Nephron (organoid): Measurements from ENCODE around the gene SYK.
"Not testable (repeated sequence)": the region's sequence is repeated elsewhere in the genome, so short reads cannot be mapped to it uniquely, and the experiment has no call there.

Experiments
- H3K27ac Mint-ChIP-seq, 3 experiments: 2 replicates each; pipeline ENCODE4 v1.8.0; 2020; ENCODE audit warnings: mixed read lengths in 3 of 3, mild to moderate bottlenecking in 2 of 3, moderate library complexity in 1 of 3
- H3K27me3 Mint-ChIP-seq: 2 replicates; pipeline ENCODE4 v1.8.0; 2021; ENCODE audit warnings: low read depth, mild to moderate bottlenecking, moderate library complexity, mixed read lengths
- H3K36me3 Mint-ChIP-seq: 2 replicates; pipeline ENCODE4 v1.8.0; 2020; ENCODE audit warnings: low read depth, mixed read lengths
- H3K4me1 Mint-ChIP-seq: 2 replicates; pipeline ENCODE4 v1.8.0; 2020; ENCODE audit warnings: mixed read lengths
- H3K4me3 Mint-ChIP-seq, 3 experiments: 2 replicates each; pipeline ENCODE4 v1.8.0; 2020; ENCODE audit warnings: mild to moderate bottlenecking in 3 of 3, mixed read lengths in 3 of 3, moderate library complexity in 2 of 3
- H3K9me3 Mint-ChIP-seq: 2 replicates; pipeline ENCODE4 v1.8.0; 2020; ENCODE audit warnings: mixed read lengths
- TF ChIP-seq, protein P1 (sequence below), 3 experiments: fragments of 200-600 bp; sonication (generic); IDR thresholded peaks; one replicate each; pipeline ENCODE4 v1.5.0; 2021; ENCODE audit warnings: antibody characterized with exemption in 3 of 3; ENCODE audit not compliant: unreplicated experiment in 3 of 3

SYK gene

DNA sequence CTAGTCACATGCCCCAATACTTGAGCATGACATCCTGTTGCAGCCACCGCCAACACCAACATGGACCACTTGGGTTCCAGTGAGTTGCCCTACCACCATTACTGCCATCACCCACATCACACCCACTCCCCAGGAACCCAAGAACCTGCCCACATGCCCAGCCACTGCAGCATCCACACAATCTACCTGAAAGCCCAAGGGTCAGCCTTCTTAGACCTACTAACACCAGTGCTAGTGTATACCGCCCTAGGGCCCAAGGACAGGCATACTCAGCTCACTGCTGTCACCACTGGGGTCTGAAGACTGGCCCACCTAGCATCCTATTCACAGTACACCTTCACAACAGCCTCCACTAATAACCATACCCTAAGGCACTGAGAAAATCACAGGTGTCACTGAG is 82.0 kb downstream of the SYK start:
- peaks cover 15% of the 10 kb centered on the region for H3K36me3 Mint-ChIP-seq
- no peaks in the 10 kb centered on the region for H3K4me1 Mint-ChIP-seq
- peaks cover 11% of the 10 kb centered on the region for H3K9me3 Mint-ChIP-seq
- no peak overlapping the region for H3K27ac Mint-ChIP-seq
- no peak overlapping the region for H3K4me3 Mint-ChIP-seq
- TF ChIP-seq, protein P1, sequence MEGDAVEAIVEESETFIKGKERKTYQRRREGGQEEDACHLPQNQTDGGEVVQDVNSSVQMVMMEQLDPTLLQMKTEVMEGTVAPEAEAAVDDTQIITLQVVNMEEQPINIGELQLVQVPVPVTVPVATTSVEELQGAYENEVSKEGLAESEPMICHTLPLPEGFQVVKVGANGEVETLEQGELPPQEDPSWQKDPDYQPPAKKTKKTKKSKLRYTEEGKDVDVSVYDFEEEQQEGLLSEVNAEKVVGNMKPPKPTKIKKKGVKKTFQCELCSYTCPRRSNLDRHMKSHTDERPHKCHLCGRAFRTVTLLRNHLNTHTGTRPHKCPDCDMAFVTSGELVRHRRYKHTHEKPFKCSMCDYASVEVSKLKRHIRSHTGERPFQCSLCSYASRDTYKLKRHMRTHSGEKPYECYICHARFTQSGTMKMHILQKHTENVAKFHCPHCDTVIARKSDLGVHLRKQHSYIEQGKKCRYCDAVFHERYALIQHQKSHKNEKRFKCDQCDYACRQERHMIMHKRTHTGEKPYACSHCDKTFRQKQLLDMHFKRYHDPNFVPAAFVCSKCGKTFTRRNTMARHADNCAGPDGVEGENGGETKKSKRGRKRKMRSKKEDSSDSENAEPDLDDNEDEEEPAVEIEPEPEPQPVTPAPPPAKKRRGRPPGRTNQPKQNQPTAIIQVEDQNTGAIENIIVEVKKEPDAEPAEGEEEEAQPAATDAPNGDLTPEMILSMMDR (IDR thresholded peaks at IDR 0.05; ENCODE audit: unreplicated experiment in 3 of 3) = no peak
- H3K27me3 Mint-ChIP-seq = no peaks in the 10 kb centered on the region

DNA sequence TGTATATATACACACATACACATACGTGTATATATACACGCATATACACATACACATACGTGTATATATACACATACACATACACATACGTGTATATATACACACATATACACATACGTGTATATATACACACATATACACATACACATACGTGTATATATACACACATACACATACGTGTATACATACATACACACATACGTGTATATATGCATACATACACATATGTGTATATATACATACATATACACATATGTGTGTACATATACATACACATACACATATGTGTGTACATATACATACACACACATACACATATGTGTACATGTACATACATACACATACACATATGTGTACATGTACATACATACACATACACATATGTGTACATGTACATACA is 82.6 kb downstream of the SYK start:
- Mint-ChIP-seq H3K27ac (no peak overlapping the region), H3K4me1 (no peaks in the 10 kb centered on the region), H3K36me3 (peaks cover 15% of the 10 kb centered on the region), H3K9me3 (peaks cover 11% of the 10 kb centered on the region), H3K27me3 (no peaks in the 10 kb centered on the region), H3K4me3 (no peak overlapping the region)
- TF ChIP-seq, protein P1 (IDR thresholded peaks at IDR 0.05; ENCODE audit: unreplicated experiment in 3 of 3) = no peak

DNA sequence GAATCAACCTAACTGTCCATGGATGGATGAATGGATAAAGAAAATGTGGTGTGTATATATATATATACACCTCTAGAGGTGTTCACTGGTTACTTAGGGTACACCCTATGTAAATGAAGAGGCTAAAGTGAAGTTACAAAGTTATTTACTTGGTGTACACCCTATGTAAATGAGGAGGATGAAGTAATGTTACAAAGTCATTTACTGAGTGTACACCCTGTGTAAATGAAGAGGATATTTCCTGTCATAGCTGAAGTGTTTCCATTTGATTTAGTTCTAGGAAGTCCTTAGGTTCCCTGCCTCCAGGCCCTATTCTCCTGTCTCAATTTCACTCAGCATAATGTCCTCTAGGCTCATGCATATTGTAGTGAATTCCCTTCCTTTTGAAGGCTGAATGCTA is 85.2 kb downstream of the SYK start:
- H3K27ac Mint-ChIP-seq, H3K4me3 Mint-ChIP-seq, H3K4me1 Mint-ChIP-seq, H3K27me3 Mint-ChIP-seq: not testable (repeated sequence)
- Mint-ChIP-seq H3K36me3 (peaks cover 15% of the 10 kb centered on the region), H3K9me3 (peaks cover 11% of the 10 kb centered on the region)

DNA sequence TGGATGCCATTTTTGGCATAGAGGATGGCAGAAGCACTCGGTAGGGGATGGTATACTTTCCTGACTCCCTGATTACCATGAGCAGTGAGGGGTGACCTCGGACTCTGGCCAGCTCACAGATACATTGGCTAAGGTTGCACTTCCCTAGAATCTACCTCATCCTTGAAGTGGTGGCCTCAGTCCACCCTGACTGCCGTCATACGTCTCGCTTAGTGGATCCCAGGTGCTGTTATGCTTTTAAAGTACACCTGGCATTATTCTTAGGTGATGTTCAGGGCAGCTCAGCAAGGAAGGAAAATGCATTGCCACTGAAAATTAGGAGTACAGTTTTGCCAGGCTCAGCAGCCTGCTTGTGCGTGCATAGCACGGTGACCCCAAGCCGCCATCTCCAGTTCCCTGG is 87.3 kb downstream of the SYK start:
- TF ChIP-seq, protein P1 (IDR thresholded peaks at IDR 0.05; ENCODE audit: unreplicated experiment in 3 of 3) = no peak

DNA sequence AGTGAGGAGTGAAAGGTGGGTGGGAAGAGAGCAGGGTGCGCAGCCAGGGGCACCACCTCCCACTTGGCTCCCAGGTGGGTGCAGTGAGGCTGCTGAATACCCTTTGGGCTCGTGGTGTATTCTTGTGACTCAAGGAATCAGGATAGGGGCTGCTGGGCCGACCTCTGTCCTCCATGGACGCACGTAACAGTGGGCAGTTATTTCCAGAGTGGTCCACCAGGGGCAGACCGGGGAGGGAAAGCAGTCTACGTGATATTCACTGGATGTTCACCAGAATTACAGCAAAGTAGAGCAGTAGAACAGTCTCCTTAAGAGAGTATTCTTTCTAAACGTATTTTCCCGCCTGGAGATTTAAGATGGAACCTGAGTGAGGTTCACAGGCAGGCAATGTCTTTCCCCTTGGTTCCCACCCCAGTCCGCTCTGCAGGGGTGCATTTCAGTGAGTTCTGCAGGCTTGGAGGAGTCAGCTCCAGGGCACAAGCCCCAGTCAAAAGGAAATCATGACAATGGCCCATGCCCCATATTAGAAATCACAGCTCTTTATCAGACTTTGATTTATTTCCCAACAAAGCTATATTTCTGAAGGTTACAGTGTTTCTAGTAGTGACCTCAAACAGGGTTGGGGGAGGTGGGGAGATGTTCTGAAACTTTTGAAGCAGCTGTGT is 88.7 kb downstream of the SYK start:
- TF ChIP-seq, protein P1 (IDR thresholded peaks at IDR 0.05; ENCODE audit: unreplicated experiment in 3 of 3) = peak in 2 of 3 experiments; percentile 12 to 17
- H3K27ac Mint-ChIP-seq = peak overlapping the region in 2 of 3 experiments; percentile 38 to 48
- peaks cover 29% of the 10 kb centered on the region for H3K4me1 Mint-ChIP-seq
- no peak overlapping the region for H3K4me3 Mint-ChIP-seq
- H3K36me3 Mint-ChIP-seq = peaks cover 9% of the 10 kb centered on the region
- no peaks in the 10 kb centered on the region for H3K27me3 Mint-ChIP-seq
- peaks cover 8% of the 10 kb centered on the region for H3K9me3 Mint-ChIP-seq

More for the DNA sequence above, 87.3 kb downstream of the SYK start:
- H3K27ac Mint-ChIP-seq = no peak overlapping the region
- H3K4me3 Mint-ChIP-seq = no peak overlapping the region
- H3K36me3 Mint-ChIP-seq = peaks cover 10% of the 10 kb centered on the region
- peaks cover 24% of the 10 kb centered on the region for H3K4me1 Mint-ChIP-seq
- peaks cover 11% of the 10 kb centered on the region for H3K9me3 Mint-ChIP-seq
- no peaks in the 10 kb centered on the region for H3K27me3 Mint-ChIP-seq

DNA sequence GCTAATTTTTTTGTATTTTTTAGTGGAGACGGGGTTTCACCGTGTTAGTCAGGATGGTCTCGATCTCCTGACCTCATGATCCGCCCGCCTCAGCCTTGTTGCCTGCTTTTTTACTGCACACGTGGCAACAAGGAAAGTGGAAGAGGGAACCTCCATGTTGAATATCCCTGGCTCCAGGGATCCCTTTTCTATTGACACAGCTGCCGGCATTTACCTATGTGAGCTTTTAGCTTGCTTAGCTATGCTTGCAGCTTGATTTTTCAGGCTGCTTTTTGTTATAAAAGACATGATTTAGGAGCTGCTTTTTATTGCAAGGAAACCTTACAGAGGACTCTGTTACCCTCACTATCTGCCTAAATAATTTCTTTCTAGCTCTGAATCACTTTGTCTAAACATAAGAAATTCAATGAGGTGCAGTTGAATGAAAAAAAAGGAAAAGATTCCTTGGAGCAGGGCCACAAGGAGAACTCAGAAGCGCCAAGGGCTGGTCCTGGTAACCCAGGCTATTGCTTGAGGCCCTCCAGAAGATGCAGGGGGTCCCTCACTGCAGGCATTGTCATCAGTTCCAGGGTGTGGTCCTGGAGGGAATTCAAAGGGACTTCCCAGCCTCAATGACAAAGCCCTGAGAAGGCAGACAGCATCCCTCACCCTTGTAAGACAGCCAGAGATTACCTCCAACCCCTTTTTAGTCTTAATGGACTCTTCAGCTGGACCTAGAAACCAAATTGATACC is 89.9 kb downstream of the SYK start:
- H3K27me3 Mint-ChIP-seq = no peaks in the 10 kb centered on the region
- TF ChIP-seq, protein P1 (IDR thresholded peaks at IDR 0.05; ENCODE audit: unreplicated experiment in 3 of 3) = no peak
- H3K27ac Mint-ChIP-seq = peak overlapping the region; percentile 18 to 70 (median 32)
- H3K36me3 Mint-ChIP-seq = no peaks in the 10 kb centered on the region
- H3K4me1 Mint-ChIP-seq = peaks cover 36% of the 10 kb centered on the region
- H3K9me3 Mint-ChIP-seq = no peaks in the 10 kb centered on the region
- no peak overlapping the region for H3K4me3 Mint-ChIP-seq
